GM12874 (cell line): ENCODE results near the gene ODF4.

Experiments
- TF ChIP-seq, protein P1 (sequence below): IDR thresholded peaks from 2 replicates; pipeline ENCODE4 v1.5.1; 2011; ENCODE audit warnings: low read depth, mild to moderate bottlenecking, control low read depth, low read length, moderate library complexity; ENCODE audit not compliant: insufficient read depth

ODF4 gene

DNA sequence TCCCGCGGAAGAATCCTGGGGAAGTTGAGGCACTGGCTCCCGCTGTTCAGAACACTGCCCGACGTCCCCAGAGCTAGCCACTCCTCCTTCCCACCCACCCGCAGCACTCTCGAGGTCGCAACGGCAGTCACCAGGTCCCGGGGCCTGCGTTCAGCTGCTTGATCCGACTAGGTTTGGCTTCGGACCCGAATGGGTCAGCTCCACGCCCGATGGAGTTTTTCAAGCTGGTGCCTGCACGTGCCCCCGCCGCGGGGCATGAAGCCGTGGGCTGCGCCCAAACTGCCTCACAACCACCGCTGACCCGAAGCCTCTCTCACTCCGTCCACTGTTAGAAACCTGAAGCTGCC, 12.4 kb upstream of the ODF4 start:
- TF ChIP-seq, protein P1, sequence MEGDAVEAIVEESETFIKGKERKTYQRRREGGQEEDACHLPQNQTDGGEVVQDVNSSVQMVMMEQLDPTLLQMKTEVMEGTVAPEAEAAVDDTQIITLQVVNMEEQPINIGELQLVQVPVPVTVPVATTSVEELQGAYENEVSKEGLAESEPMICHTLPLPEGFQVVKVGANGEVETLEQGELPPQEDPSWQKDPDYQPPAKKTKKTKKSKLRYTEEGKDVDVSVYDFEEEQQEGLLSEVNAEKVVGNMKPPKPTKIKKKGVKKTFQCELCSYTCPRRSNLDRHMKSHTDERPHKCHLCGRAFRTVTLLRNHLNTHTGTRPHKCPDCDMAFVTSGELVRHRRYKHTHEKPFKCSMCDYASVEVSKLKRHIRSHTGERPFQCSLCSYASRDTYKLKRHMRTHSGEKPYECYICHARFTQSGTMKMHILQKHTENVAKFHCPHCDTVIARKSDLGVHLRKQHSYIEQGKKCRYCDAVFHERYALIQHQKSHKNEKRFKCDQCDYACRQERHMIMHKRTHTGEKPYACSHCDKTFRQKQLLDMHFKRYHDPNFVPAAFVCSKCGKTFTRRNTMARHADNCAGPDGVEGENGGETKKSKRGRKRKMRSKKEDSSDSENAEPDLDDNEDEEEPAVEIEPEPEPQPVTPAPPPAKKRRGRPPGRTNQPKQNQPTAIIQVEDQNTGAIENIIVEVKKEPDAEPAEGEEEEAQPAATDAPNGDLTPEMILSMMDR, result no peak

DNA sequence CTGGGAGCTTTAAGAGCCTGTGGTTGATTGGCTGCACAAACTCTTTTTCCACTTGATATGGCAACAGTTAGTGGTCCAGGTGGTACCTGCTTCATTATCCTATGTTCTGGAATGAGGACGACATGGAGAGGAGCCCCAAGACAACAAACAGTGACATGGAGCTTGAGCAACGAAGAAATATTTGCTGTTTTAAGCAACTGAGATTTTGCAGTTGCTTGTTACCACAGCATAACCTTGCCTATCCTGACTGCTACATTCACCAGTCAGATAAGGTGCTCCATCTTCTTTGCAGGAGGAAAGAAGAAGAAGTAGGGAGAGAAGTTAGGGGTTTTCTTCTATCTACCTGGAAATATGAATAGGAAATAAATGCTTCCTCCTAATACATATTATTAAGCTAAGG, 7.5 kb upstream of the ODF4 start:
- TF ChIP-seq, protein P1, result no peak

DNA sequence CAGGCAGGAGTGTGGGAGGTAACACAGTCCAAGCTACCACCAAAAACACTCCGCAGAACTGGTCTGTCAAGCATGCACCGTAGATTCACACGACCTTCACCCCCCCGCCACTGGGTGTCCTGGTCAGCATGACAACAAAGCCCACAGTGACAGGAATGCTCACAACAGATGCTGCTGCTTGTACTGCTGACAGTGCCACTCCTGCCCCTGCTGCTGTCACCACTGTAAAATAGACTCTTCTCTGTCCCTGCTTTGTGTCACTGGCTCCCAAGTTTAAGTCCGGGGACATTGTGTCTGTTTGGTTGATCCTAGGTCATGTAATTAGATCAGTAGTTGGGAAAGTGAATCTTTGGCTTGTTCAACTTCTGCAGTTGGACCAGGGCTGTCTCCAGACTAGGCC, 7.0 kb upstream of the ODF4 start:
- TF ChIP-seq, protein P1, result no peak

DNA sequence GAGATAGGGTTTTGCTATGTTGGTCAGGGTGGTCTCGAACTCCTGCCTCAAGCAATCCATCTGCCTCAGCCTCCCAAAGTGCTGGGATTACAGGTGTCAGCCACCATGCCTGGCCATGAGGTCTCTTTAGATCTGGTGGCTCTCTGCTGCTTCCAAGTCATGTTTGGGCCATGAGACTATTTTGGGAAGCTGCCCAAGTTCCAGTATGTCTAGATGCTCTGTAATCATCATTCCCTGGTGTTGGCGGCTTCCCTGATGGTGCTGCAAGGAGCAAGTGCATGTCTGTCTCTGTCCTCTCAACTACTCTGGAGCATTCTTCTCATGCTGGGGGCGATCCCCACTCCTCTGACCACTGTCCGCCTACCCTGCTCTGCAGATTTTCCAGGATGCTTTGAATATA, 6.4 kb upstream of the ODF4 start:
- TF ChIP-seq, protein P1, result no peak

DNA sequence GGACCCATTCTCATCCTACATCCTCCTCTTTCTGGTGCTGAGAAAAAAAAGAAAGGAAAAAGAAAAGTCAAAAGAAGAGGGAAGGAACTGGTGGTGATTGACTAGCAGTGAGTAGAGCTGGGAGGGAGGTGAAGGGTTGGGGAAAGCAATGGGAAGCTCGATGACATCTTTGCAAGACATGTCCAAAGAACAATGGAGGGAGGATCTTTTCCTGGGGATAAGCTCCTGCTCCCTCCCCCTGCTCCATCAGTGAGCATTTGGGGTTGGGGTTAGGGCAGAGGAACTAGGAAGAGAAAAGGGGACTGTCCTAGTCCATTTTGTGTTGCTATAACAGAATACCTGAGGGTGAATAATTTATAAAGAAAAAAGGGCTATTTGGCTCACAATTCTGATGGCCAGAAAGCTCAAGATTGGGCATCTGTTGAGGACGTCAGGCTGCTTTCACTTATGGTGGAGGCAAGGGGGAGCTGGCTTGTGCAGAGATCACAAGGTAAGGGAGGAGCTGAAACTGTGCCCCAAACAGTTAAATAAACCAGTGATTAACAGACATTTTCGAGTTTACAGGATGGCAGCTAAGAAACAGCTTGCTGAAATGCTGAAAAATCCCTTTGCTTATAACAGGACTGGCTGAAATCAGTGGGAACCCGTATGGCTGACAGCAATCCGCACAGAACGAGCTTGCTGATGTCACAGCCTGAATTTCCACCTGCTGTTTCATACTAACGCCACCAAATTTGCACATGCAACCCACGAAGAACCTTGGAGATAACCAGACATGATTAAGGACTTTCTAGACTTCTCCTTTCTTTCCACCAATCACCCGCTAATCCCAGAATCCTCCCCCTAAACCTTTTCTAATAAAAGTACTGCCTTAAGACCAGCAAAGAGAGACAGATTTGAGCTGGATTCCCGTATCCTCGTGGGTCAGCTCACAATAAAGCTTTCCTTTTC, 1.6 kb upstream of the ODF4 start:
- TF ChIP-seq, protein P1, result no peak

DNA sequence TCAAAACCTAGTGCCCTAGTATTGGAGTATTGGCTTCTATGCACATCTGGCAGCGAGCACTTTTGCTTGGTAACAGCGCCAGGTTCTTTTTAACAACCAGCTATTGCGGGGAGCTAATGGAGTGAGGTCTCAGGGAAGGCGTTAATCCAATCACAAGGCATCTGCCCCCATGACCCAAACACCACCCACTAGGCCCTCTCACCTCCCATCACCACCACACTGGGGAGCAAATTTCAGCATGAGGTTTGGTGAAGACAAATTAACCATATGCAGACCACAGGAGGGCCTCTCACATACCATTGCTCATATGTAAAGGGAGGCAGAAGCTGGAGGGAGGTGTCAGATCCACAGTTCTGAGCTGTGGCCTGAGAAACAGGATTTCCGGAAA, 893 bp upstream of the ODF4 start:
- TF ChIP-seq, protein P1, result no peak

DNA sequence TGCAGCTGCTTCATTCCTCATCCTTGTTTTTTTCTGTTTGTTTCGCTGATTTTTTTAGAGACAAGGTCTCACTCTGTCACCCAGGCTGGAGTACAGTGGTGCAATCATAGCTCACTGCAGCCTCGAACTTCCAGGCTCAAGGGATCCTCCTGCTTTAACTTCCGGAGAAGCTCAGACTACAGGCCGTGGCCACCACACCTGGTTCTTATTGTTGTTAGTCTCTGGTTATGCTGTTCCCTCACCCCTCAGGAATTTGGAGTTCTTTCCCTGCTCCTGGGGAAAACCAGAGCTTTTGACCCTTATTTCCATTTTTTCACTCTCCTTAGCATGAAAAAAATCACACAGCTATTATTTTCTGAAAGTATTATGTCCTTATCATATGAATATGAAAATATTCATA, 1.8 kb downstream of the ODF4 start:
- TF ChIP-seq, protein P1, result no peak
